BLaER1 treated with 17β-estradiol and CSF1 and Interleukin-3, amounts not matched to agents 10 nM and 100 nM (cell line): ENCODE measurements around the gene HIGD2A.
A peak's percentile ranks its signal among the peaks of the same experiment; 100 is the strongest.

Source experiments
- H3K27ac ChIP-seq, 11 experiments: shearing (Covaris generic); formaldehyde crosslinking; 2 replicates each; pipeline ENCODE4 v1.8.1; 2022
- H3K27me3 ChIP-seq, 11 experiments: shearing (Covaris generic); formaldehyde crosslinking; 2 replicates each; pipeline ENCODE4 v1.8.1; 2022
- H3K36me3 ChIP-seq, 11 experiments: shearing (Covaris generic); formaldehyde crosslinking; 2 replicates each; pipeline ENCODE4 v1.8.1; 2022
- H3K4me1 ChIP-seq, 10 experiments: shearing (Covaris generic); formaldehyde crosslinking; 2 replicates each; pipeline ENCODE4 v1.8.1; 2022
- H3K4me2 ChIP-seq, 11 experiments: shearing (Covaris generic); formaldehyde crosslinking; 2 replicates each; pipeline ENCODE4 v1.8.1; 2022
- H3K4me3 ChIP-seq, 10 experiments: shearing (Covaris generic); formaldehyde crosslinking; 2 replicates each; pipeline ENCODE4 v1.8.1; 2022
- H3K9ac ChIP-seq, 11 experiments: shearing (Covaris generic); formaldehyde crosslinking; 2 replicates each; pipeline ENCODE4 v1.8.1; 2022
- H3K9me3 ChIP-seq, 11 experiments: shearing (Covaris generic); formaldehyde crosslinking; replicated peaks in 1 of 11; 2 replicates each; pipeline ENCODE4 v1.8.1; 2022
- H4K20me1 ChIP-seq, 11 experiments: shearing (Covaris generic); formaldehyde crosslinking; 2 replicates each; pipeline ENCODE4 v1.8.1; 2022
- Cebpa-rat ChIP-seq, 11 experiments: shearing (Covaris generic); IDR thresholded peaks; 2 replicates each; pipeline ENCODE4 v1.8.1; 2022

Gene HIGD2A, protein sequence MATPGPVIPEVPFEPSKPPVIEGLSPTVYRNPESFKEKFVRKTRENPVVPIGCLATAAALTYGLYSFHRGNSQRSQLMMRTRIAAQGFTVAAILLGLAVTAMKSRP

DNA sequence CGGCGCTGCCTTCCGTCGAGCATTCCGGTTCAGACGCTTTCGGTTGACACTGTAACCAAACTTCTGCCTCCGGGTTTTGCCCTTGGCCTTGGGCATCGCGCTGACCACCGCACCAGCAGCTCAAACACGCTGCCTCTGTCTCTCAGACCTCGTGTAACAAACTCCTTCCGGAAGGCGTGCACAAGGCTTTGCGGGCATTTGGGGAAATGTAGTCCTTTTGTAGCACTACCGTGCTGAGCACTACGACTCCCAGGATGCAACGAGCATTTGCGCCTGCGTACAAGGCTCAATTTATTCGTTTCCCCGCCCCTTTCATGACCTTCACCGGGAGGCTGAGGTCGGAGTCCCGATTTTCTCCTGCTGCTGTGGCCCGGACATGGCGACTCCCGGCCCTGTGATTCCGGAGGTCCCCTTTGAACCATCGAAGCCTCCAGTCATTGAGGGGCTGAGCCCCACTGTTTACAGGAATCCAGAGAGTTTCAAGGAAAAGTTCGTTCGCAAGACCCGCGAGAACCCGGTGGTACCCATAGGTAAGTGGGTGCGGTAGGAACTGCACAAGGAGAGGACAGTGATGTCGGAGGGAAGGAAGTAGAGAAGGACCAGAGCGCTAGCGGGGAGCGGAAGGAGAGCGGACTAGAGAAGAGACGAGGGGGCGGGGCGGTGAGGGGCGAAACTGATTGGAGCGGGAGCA is at the start of gene HIGD2A, which contains the start of gene NOP16:
HIGD2A (plus strand) TSS at position 308 of the 691 bp plus-strand sequence; CDS start at position 377, 69 bp downstream.
NOP16 (minus strand) TSS at position 155 of the 691 bp plus-strand sequence; CDS start at position 96, 59 bp downstream.
- Histone ChIP-seq H4K20me1 (peaks cover 0 to 55% (median 41%) of the 10 kb centered on the region in 11 experiments; a peak in 20 of 22 replicates), H3K4me2 (peak within 1 kb of the TSS; percentile 83 to 100 (median 94)), H3K9ac (peak within 1 kb of the TSS; percentile 91 to 99 (median 97)), H3K9me3 (no peaks in the 10 kb centered on the region), H3K4me1 (peaks cover 32 to 74% (median 53%) of the 10 kb centered on the region in 10 experiments), H3K27me3 (no peaks in the 10 kb centered on the region), H3K27ac (peak within 1 kb of the TSS; percentile 92 to 99 (median 97)), H3K4me3 (peak within 1 kb of the TSS; percentile 77 to 91 (median 84)), H3K36me3 (peaks cover 44 to 78% (median 72%) of the 10 kb centered on the region in 11 experiments)
- no peak for TF ChIP-seq Cebpa-rat (IDR thresholded peaks at IDR 0.05)

DNA sequence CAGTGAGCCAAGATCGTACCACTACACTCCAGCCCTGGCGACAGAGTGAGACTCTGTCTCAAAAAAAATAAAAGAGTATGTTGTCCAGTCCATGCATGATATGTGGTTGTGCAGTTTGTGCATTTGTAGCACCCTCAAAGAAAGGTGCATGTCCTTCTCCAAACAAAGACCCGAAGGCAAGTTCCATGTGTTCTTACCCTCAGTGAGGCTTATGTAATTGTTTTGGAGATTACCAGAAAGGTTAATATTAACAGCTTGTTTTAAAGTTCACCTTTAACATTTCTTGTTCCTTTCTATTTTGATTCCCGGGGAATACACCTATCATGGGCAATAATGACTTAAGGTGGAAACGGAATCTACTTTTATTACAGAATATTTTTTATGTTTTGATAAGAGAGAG is 49.2 kb upstream of the HIGD2A start:
- no peak overlapping the region for H3K27ac ChIP-seq
- H3K4me3 ChIP-seq, result no peak overlapping the region
- H3K9me3 ChIP-seq, result peaks cover 3 to 5% (median 3%) of the 10 kb centered on the region in 11 experiments; a peak in 20 of 22 replicates
- no peaks in the 10 kb centered on the region for H3K27me3 ChIP-seq
- H3K4me1 ChIP-seq, result no peaks in the 10 kb centered on the region
- H4K20me1 ChIP-seq, result no peaks in the 10 kb centered on the region; a peak in 1 of 22 replicates
- peaks cover 49 to 99% (median 85%) of the 10 kb centered on the region in 11 experiments for H3K36me3 ChIP-seq
- H3K4me2 ChIP-seq, result no peak overlapping the region
- no peak for TF ChIP-seq Cebpa-rat (IDR thresholded peaks at IDR 0.05)
- no peak overlapping the region for H3K9ac ChIP-seq

DNA sequence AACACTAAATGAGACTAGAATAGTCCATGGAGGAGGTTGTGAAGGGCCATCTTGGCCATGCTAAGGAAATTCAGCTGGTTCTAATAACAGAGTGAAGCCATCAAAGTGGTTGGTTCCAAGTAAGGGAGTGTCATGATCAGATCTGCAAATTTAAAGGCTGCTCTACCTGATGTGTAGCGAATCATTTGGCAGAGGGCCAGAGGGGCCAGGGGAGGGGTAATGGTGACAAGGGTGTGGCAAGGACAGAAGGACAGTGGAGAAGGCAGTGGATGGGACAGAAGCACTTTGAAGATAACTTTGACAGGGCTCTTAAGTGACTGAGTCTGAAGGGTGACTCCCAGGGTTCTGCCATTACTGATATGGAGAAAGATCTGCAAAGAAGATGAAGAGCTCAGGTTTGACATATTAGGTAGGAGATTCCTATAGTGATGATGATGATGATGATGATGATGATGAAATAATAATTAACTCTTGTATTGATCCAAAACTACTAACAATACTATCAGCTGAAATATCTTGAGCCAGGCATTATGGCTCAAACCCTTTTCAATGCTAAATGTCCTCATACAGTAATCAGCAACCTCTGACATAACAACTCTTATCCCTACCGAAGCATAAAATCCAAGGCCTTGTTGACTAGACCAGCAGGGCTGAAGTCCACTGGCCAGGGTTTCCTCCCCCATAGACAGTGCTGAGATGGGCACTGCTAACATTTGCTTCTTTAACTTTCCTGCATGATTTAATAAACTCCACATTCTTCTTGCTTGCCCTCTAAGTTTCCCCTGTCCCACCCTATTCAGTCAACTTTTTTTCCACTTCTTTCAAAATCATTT is 47.0 kb upstream of the HIGD2A start:
- H3K9ac ChIP-seq, result no peak overlapping the region
- TF ChIP-seq Cebpa-rat (IDR thresholded peaks at IDR 0.05), result no peak
- no peaks in the 10 kb centered on the region for H3K9me3 ChIP-seq
- no peak overlapping the region for H3K27ac ChIP-seq
- no peak overlapping the region for H3K4me3 ChIP-seq
- peaks cover 0 to 7% (median 0%) of the 10 kb centered on the region in 11 experiments; a peak in 6 of 22 replicates for H4K20me1 ChIP-seq
- H3K4me2 ChIP-seq, result no peak overlapping the region
- peaks cover 62 to 100% (median 87%) of the 10 kb centered on the region in 11 experiments for H3K36me3 ChIP-seq
- H3K27me3 ChIP-seq, result no peaks in the 10 kb centered on the region
- H3K4me1 ChIP-seq, result no peaks in the 10 kb centered on the region

DNA sequence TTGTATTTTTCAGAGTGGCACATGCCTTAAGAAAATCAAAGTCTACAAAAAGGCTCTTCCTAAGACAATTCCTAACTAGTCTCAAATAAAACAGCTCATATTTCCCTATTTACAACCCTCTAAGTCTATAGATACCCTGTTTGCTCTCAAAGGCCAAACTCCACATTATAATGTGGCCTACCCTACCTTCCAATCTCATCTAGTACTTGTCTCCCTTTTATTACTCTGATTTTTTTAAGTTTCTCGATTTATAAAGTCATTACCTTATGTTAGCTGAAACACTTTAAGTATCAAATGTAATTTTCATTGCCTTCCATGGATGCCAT is 46.4 kb upstream of the HIGD2A start:
- H3K27ac ChIP-seq, result no peak overlapping the region
- H3K9ac ChIP-seq, result no peak overlapping the region
- H3K9me3 ChIP-seq, result no peaks in the 10 kb centered on the region
- peaks cover 62 to 100% (median 87%) of the 10 kb centered on the region in 11 experiments for H3K36me3 ChIP-seq
- no peak overlapping the region for H3K4me2 ChIP-seq
- no peaks in the 10 kb centered on the region for H3K27me3 ChIP-seq
- no peak for TF ChIP-seq Cebpa-rat (IDR thresholded peaks at IDR 0.05)
- H3K4me3 ChIP-seq, result no peak overlapping the region
- peaks cover 0 to 10% (median 0%) of the 10 kb centered on the region in 11 experiments; a peak in 6 of 22 replicates for H4K20me1 ChIP-seq
- H3K4me1 ChIP-seq, result no peaks in the 10 kb centered on the region

DNA sequence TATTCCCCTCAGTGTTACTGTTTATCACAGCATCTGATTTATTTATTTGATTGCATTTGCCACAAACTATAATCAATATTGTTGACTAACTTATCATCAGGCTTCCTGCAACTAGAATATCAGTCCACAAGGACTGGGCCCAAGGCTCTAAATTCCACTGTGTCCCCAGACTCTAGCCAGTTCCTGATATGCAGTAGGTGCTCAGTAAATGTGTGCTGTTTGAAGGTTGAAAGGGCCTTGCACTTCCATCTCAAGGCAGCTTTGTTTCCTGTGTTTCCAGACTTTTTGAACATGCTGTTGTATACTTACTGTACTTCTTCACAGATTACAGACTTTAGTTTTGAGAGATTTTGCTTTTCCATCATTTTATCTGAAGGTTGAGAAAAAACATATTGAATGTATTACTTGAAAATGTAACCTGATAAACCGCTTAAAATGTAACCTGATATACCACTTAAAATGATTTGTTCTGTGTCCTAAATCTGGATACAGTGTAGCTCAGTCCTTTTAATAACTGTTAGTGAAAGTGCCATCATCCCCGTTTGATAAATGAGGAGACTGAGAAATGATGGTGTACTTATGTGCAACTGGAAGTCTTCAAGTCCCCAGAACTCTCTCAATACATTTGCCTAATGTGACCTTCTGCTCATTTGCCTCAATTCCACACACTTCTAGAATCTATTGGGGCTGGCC is 45.6 kb upstream of the HIGD2A start:
- Histone ChIP-seq H3K4me3 (no peak overlapping the region), H3K9me3 (no peaks in the 10 kb centered on the region), H3K27ac (no peak overlapping the region), H3K4me2 (no peak overlapping the region), H3K4me1 (no peaks in the 10 kb centered on the region), H3K9ac (no peak overlapping the region), H3K36me3 (peaks cover 62 to 100% (median 87%) of the 10 kb centered on the region in 11 experiments), H3K27me3 (no peaks in the 10 kb centered on the region), H4K20me1 (peaks cover 0 to 16% (median 0%) of the 10 kb centered on the region in 11 experiments; a peak in 8 of 22 replicates)
- TF ChIP-seq Cebpa-rat (IDR thresholded peaks at IDR 0.05), result no peak

DNA sequence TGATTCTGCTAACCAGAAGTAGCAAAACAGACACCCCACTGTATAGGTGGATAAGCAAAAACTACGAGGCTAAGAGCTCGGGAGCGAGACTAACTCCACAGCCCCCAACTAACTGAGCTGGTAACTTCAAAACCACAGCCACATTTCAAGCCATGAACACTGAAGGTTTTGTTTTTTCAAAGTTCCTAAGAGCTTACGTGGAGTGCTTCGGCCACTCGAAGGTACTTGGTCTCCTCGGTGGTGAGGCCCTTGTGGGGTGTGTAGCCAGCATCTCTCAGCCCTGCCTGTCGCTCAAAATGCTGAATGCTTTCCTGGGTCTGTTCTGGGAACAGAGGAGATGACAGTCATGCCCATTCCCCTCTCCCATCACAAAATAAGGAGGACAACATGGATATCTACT is 38.1 kb upstream of the HIGD2A start:
- no peak overlapping the region for H3K9ac ChIP-seq
- H3K9me3 ChIP-seq, result no peaks in the 10 kb centered on the region
- no peak overlapping the region for H3K4me3 ChIP-seq
- TF ChIP-seq Cebpa-rat (IDR thresholded peaks at IDR 0.05), result no peak
- no peak overlapping the region for H3K4me2 ChIP-seq
- no peak overlapping the region for H3K27ac ChIP-seq
- H4K20me1 ChIP-seq, result peaks cover 60 to 91% (median 70%) of the 10 kb centered on the region in 11 experiments
- H3K4me1 ChIP-seq, result no peaks in the 10 kb centered on the region
- H3K27me3 ChIP-seq, result no peaks in the 10 kb centered on the region
- H3K36me3 ChIP-seq, result peaks cover 99 to 100% (median 100%) of the 10 kb centered on the region in 11 experiments

DNA sequence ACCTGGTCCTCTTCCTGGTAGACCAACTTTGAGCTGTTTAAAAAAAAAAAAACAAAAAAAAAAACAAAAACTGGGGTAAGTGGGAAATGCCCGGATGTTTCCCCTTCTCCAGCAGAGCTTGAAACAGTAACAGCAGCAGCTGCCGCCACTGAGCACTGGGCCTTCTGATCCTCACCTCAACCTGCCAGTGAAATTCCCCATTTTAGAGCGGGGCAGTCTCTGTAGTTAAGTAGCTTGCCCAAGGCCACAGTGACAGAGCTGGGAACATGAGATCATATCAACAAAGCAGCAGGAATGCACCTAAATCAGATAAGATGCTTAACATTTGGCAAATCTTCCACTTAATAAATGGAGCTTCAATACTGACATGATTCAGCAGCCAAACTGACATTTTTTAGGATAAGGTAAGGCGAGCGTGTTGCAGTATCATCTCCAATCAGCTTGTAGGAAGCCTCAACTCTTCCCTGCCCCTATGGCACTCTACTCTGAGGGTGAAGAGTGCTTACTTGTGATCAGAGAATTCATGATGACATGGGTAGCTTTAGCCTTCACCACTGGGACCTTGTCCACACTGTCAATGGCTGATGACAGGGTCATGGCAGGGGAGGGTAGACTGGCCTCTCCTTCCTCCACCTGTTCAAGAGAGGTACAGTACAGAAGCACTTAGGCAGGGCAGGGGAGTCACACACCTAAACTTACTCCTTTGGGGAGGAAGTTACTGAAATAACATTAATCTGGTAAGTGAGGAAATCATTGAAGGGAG is 36.3 kb upstream of the HIGD2A start:
- no peak overlapping the region for H3K4me3 ChIP-seq
- no peak overlapping the region for H3K9ac ChIP-seq
- peaks cover 78 to 100% (median 88%) of the 10 kb centered on the region in 11 experiments for H4K20me1 ChIP-seq
- no peaks in the 10 kb centered on the region for H3K9me3 ChIP-seq
- H3K4me1 ChIP-seq, result no peaks in the 10 kb centered on the region
- peaks cover 99 to 100% (median 100%) of the 10 kb centered on the region in 11 experiments for H3K36me3 ChIP-seq
- no peak for TF ChIP-seq Cebpa-rat (IDR thresholded peaks at IDR 0.05)
- no peaks in the 10 kb centered on the region for H3K27me3 ChIP-seq
- H3K4me2 ChIP-seq, result no peak overlapping the region
- H3K27ac ChIP-seq, result no peak overlapping the region

DNA sequence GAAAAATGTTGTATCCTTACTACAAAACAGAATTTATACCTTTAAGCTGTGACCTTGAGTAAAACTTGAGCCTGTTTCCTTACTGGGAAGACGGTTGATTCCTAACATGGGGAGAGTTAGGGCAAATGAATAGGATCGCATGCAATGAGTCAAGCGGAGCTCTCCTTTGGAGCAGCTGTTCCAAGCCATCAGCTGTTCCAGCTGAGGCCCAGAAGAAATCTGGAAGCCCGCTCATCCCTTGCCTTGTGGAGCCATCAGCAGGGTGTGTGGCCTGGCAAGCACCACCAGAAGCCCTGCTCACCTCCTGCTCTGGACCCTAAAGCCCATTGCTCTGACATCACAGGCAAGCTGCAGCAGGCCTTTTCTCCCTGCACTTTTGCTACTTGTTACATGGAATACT is 35.0 kb upstream of the HIGD2A start:
- Histone ChIP-seq H3K27ac (no peak overlapping the region), H3K4me1 (peaks cover 0 to 5% (median 0%) of the 10 kb centered on the region in 10 experiments; a peak in 2 of 20 replicates), H3K27me3 (no peaks in the 10 kb centered on the region), H4K20me1 (peaks cover 78 to 100% (median 97%) of the 10 kb centered on the region in 11 experiments), H3K4me2 (no peak overlapping the region), H3K4me3 (no peak overlapping the region), H3K9ac (no peak overlapping the region), H3K36me3 (peaks cover 98 to 100% (median 100%) of the 10 kb centered on the region in 11 experiments), H3K9me3 (no peaks in the 10 kb centered on the region)
- no peak for TF ChIP-seq Cebpa-rat (IDR thresholded peaks at IDR 0.05)
